OCI-LY1 (cell line): ENCODE data around the gene ARMCX2.
A peak's percentile ranks its signal among the peaks of the same experiment; 100 is the strongest.

ENCODE experiments used
- H2AFZ ChIP-seq: fragments of 200-600 bp; sonication (generic), shearing (Covaris generic); 2 replicates; pipeline ENCODE4 v1.6.0; 2014; ENCODE audit warnings: antibody characterized with exemption, mild to moderate bottlenecking, low read length
- H3F3A ChIP-seq: fragments of 200-600 bp; sonication (generic), shearing (Covaris generic); 2 replicates; pipeline ENCODE4 v1.6.0; 2014; ENCODE audit warnings: mild to moderate bottlenecking, antibody characterized with exemption, low read length, moderate library complexity; ENCODE audit not compliant: insufficient read depth
- H3K27ac ChIP-seq: fragments of 200-600 bp; sonication (generic); 2 replicates; pipeline ENCODE4 v1.5.1; 2014; ENCODE audit warnings: low read length, mixed run types, mild to moderate bottlenecking, low read depth; ENCODE audit not compliant: poor library complexity, severe bottlenecking
- H3K27me3 ChIP-seq: fragments of 200-600 bp; sonication (generic); 2 replicates; pipeline ENCODE4 v1.6.0; 2014; ENCODE audit warnings: antibody characterized with exemption, mild to moderate bottlenecking, low read length, moderate library complexity; ENCODE audit not compliant: insufficient read depth
- H3K36me3 ChIP-seq: fragments of 200-600 bp; sonication (generic); 2 replicates; pipeline ENCODE4 v1.6.1; 2014; ENCODE audit warnings: mild to moderate bottlenecking, antibody characterized with exemption, low read length, moderate library complexity, mixed read lengths; ENCODE audit not compliant: insufficient read depth
- H3K4me1 ChIP-seq: fragments of 200-600 bp; sonication (generic); 2 replicates; pipeline ENCODE4 v1.5.1; 2014; ENCODE audit warnings: mild to moderate bottlenecking, low read length, moderate library complexity; ENCODE audit not compliant: insufficient read depth, severe bottlenecking
- H3K4me2 ChIP-seq: fragments of 200-600 bp; sonication (generic), shearing (Covaris generic); 2 replicates; pipeline ENCODE4 v1.6.1; 2014; ENCODE audit warnings: low read length
- H3K4me3 ChIP-seq: fragments of 200-600 bp; sonication (generic); 2 replicates; pipeline ENCODE4 v1.5.1; 2014; ENCODE audit warnings: low read length, low read depth, mild to moderate bottlenecking, mixed read lengths; ENCODE audit not compliant: poor library complexity, severe bottlenecking
- H3K79me2 ChIP-seq: fragments of 200-600 bp; shearing (Covaris generic); 2 replicates; pipeline ENCODE4 v1.6.1; 2016; ENCODE audit warnings: mixed run types, low read length, mixed read lengths; ENCODE audit not compliant: insufficient read depth
- H3K9ac ChIP-seq: fragments of 200-600 bp; sonication (generic), shearing (Covaris generic); 2 replicates; pipeline ENCODE4 v1.6.1; 2014; ENCODE audit warnings: mild to moderate bottlenecking, low read length, mixed read lengths
- H3K9me2 ChIP-seq: fragments of 200-600 bp; sonication (generic), shearing (Covaris generic); 2 replicates; pipeline ENCODE4 v1.6.1; 2014; ENCODE audit warnings: low read depth, mild to moderate bottlenecking, low read length, mixed read lengths
- H3K9me3 ChIP-seq: fragments of 200-600 bp; shearing (Covaris generic); 2 replicates; pipeline ENCODE4 v1.6.1; 2014; ENCODE audit warnings: low read length, mixed read lengths
- H4K20me1 ChIP-seq: fragments of 200-600 bp; sonication (generic), shearing (Covaris generic); 2 replicates; pipeline ENCODE4 v1.6.0; 2016; ENCODE audit warnings: mild to moderate bottlenecking, low read length; ENCODE audit not compliant: insufficient read depth
- EZH2 ChIP-seq: fragments of 200-600 bp; sonication (generic), shearing (Covaris generic); IDR thresholded peaks from 2 replicates; pipeline ENCODE4 v1.8.0; 2017; ENCODE audit warnings: borderline replicate concordance, mixed run types, mild to moderate bottlenecking, antibody characterized with exemption, low read length, moderate library complexity, mixed read lengths
- TF ChIP-seq, protein P1 (sequence below): fragments of 200-600 bp; sonication (generic), shearing (Covaris generic); IDR thresholded peaks from 2 replicates; pipeline ENCODE4 v1.5.1; 2017; ENCODE audit warnings: mild to moderate bottlenecking, antibody characterized with exemption, low read length, moderate library complexity, mixed read lengths

Gene ARMCX2

DNA sequence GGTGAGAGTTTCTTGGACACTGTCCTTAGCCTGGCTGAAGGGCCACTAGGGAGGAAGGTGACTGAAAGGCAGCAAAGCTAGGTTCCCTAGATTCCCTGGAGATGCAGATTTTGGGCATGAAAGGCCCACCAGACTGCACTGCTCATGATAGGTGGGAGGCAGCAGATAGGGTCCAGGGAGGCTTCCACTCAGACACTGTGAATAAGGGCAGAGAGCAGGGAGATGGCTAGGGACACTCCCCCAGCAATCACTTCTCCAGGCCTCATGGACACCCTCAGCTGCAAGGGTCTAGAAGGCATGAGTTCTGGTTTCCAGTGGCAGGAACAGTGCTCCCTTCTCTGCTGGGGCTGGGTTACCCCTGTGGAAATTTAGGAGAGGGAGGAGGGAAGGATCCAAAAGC lies 20.1 kb downstream of the ARMCX2 start:
- no peak overlapping the region for H2AFZ ChIP-seq

DNA sequence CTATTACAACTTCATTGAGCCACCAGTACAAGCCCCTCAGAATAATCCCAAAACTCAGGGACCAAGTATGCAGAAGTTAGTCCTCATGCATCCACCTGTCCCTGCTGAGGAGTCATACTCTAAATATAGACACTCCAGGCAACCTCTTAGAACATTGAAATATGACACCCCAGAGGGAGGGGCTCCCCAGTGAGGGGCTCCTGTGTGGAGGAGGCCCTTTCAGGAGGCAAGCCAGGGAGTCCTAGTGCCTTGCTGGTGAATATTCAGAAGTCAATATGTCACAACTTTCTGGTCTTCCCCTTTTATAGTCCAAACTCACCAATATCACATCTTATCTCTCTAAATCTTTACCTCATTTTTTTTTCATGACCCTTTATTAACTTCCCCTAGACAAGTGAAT lies 40.3 kb downstream of the ARMCX2 start:
- no peak overlapping the region for H3K4me3 ChIP-seq
- no peak overlapping the region for H3K4me2 ChIP-seq
- no peaks in the 10 kb centered on the region for H4K20me1 ChIP-seq
- no peaks in the 10 kb centered on the region for H3K9me2 ChIP-seq
- no peaks in the 10 kb centered on the region for H3K9me3 ChIP-seq
- H2AFZ ChIP-seq: no peak overlapping the region
- no peak overlapping the region for H3K27ac ChIP-seq
- H3F3A ChIP-seq: no peaks in the 10 kb centered on the region
- no peak for TF ChIP-seq EZH2
- TF ChIP-seq, protein P1, sequence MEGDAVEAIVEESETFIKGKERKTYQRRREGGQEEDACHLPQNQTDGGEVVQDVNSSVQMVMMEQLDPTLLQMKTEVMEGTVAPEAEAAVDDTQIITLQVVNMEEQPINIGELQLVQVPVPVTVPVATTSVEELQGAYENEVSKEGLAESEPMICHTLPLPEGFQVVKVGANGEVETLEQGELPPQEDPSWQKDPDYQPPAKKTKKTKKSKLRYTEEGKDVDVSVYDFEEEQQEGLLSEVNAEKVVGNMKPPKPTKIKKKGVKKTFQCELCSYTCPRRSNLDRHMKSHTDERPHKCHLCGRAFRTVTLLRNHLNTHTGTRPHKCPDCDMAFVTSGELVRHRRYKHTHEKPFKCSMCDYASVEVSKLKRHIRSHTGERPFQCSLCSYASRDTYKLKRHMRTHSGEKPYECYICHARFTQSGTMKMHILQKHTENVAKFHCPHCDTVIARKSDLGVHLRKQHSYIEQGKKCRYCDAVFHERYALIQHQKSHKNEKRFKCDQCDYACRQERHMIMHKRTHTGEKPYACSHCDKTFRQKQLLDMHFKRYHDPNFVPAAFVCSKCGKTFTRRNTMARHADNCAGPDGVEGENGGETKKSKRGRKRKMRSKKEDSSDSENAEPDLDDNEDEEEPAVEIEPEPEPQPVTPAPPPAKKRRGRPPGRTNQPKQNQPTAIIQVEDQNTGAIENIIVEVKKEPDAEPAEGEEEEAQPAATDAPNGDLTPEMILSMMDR: no peak
- peaks cover 6% of the 10 kb centered on the region for H3K36me3 ChIP-seq
- H3K4me1 ChIP-seq: peaks cover 22% of the 10 kb centered on the region
- H3K79me2 ChIP-seq: no peaks in the 10 kb centered on the region
- H3K9ac ChIP-seq: no peak overlapping the region
- H3K27me3 ChIP-seq: no peaks in the 10 kb centered on the region

More for the DNA sequence above, 20.1 kb downstream of the ARMCX2 start:
- TF ChIP-seq, protein P1: no peak
- TF ChIP-seq EZH2: no peak
- Histone ChIP-seq H3K27ac (no peak overlapping the region), H3K4me2 (no peak overlapping the region), H4K20me1 (no peaks in the 10 kb centered on the region), H3K4me3 (no peak overlapping the region), H3K9ac (no peak overlapping the region), H3F3A (no peaks in the 10 kb centered on the region), H3K79me2 (no peaks in the 10 kb centered on the region), H3K36me3 (no peaks in the 10 kb centered on the region), H3K9me2 (no peaks in the 10 kb centered on the region), H3K9me3 (no peaks in the 10 kb centered on the region), H3K27me3 (no peaks in the 10 kb centered on the region), H3K4me1 (no peaks in the 10 kb centered on the region)

DNA sequence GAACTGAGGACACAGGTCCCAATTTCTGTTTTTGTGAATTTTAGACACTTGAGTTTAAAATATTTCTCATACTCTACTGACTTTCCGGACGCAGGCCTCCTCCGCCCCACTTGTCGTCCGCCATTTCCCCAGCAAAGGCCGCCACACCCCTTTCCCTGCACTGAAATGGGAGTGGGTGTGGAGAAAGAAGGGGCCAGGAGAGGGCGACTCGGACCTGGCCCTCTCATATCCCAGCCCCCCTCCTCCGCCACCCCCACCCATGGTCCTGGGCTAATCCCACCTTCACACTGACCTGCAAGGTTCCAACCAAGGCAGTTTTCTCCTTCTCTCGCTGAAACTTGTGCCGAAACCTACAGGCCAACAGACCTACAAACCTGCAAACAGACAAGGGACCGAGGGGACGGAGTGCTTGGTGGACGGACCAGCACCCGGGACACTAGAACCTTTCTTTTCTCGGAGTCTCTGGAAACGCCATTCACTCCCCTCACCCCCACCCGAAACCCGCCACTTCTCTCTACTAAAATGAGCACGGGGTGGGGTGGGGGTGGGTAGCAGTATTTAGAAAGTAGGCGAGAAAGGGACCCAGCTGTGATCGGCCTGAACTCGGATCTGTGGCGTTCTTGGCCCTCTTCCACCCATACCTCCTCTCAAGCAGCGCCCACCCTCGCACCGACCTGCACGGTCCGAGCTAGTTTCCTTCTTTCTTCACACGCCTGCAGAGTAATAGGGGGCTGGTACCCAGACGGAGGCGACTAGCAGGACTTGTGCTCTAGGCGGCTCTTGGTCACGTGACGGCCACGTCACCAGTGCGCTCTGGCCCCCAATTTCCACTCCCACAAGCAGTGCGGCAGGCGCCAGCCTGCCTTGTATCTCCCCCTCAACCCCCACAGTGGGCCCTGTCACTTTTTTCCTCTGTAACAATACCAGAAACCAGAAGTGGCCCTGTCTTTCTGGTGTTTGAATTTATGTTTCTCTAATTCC lies 42.1 kb downstream of the ARMCX2 start, which contains the start of gene ARMCX6:
TSS of gene ARMCX6 (minus strand) at position 790 of the 981 bp plus-strand sequence. CDS start 1,380 bp downstream, outside the sequence.
- Histone ChIP-seq H3F3A (no peaks in the 10 kb centered on the region), H4K20me1 (no peaks in the 10 kb centered on the region), H2AFZ (no peak within 1 kb of the TSS), H3K79me2 (no peaks in the 10 kb centered on the region), H3K9me3 (no peaks in the 10 kb centered on the region), H3K36me3 (peaks cover 6% of the 10 kb centered on the region), H3K4me1 (peaks cover 15% of the 10 kb centered on the region), H3K27ac (peak within 1 kb of the TSS; percentile 47), H3K4me2 (peak within 1 kb of the TSS; percentile 65), H3K9ac (peak within 1 kb of the TSS; percentile 79), H3K27me3 (no peaks in the 10 kb centered on the region), H3K4me3 (peak within 1 kb of the TSS; percentile 73), H3K9me2 (no peaks in the 10 kb centered on the region)
- TF ChIP-seq, protein P1: peak; percentile 31; the same call in 1 of the 2 replicates
- no peak for TF ChIP-seq EZH2
